Measurements from ENCODE around the gene SNAI3.

DNA sequence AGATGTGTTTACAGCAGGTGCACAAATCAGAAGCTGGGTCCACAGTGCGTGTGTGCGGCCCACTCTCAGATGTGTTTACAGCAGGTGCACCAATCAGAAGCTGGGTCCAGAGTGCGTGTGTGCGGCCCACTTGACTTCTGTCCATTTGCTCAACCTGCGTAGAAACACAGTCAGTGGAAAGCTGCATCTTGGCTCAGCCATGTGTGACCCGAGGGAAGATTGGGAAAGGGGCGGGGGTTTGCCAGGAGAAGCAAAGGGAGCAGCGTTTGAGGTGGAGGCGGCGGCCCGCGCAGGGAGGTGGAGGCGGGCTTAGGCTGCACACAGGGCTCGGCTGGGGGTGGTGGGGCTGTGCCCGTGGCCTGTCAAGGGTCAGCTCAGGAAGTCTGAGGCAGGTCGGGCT, 24.2 kb upstream of the SNAI3 start:
- TF ChIP-seq SIN3A (conservative IDR thresholded peaks at IDR 0.05 in 1 of 2, IDR thresholded peaks at IDR 0.05 in 1 of 2; ENCODE audit: low read depth in 1 of 2, low read length in 2 of 2), result no peak
- TF ChIP-seq, protein P1, sequence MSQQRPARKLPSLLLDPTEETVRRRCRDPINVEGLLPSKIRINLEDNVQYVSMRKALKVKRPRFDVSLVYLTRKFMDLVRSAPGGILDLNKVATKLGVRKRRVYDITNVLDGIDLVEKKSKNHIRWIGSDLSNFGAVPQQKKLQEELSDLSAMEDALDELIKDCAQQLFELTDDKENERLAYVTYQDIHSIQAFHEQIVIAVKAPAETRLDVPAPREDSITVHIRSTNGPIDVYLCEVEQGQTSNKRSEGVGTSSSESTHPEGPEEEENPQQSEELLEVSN (IDR thresholded peaks at IDR 0.05), result no peak
- TF ChIP-seq, protein P2, sequence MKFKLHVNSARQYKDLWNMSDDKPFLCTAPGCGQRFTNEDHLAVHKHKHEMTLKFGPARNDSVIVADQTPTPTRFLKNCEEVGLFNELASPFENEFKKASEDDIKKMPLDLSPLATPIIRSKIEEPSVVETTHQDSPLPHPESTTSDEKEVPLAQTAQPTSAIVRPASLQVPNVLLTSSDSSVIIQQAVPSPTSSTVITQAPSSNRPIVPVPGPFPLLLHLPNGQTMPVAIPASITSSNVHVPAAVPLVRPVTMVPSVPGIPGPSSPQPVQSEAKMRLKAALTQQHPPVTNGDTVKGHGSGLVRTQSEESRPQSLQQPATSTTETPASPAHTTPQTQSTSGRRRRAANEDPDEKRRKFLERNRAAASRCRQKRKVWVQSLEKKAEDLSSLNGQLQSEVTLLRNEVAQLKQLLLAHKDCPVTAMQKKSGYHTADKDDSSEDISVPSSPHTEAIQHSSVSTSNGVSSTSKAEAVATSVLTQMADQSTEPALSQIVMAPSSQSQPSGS (IDR thresholded peaks at IDR 0.05; ENCODE audit: low read length), result no peak
- no peak for TF ChIP-seq EGR1 (IDR thresholded peaks at IDR 0.05; ENCODE audit: borderline replicate concordance, low read depth, low read length)
- TF ChIP-seq EP300 (IDR thresholded peaks at IDR 0.05; ENCODE audit: borderline replicate concordance in 1 of 2, low read depth in 2 of 2, low read length in 2 of 2), result no peak
- TF ChIP-seq RAD21 (IDR thresholded peaks at IDR 0.05 in 1 of 2, conservative IDR thresholded peaks at IDR 0.05 in 1 of 2; ENCODE audit: low read depth in 2 of 2, low read length in 2 of 2), result no peak

Data from H1 (cell line).